Lower lobe of right lung (tissue), 2 donors: ENCODE measurements around the gene CACNA1E. TPM values are rescaled to one million over a fixed set of nuclear protein-coding genes. Genes with fewer than 3 reads are reported as not detected.

Experiments used
- ATAC-seq, 2 donors: fragments of 200-7000 bp; cut with Tn5 transposase; one replicate each; pipeline ENCODE4 v1.9.1; 2020 to 2022; ENCODE audit warnings: mild to moderate bottlenecking in 2 of 2, moderate library complexity in 2 of 2
- DNase-seq: peaks from one replicate; pipeline ENCODE4 v3.0.0-alpha.2; 2020
- H3K27ac ChIP-seq: fragments of 200-600 bp; one replicate; pipeline ENCODE4 v1.8.0; 2022
- H3K27me3 ChIP-seq: fragments of 200-600 bp; one replicate; pipeline ENCODE4 v1.8.0; 2022; ENCODE audit warnings: low read depth
- H3K36me3 ChIP-seq: fragments of 200-600 bp; one replicate; pipeline ENCODE4 v1.8.0; 2022; ENCODE audit warnings: mild to moderate bottlenecking
- H3K4me1 ChIP-seq: fragments of 200-600 bp; one replicate; pipeline ENCODE4 v1.8.0; 2022
- H3K4me3 ChIP-seq: fragments of 200-600 bp; one replicate; pipeline ENCODE4 v1.8.0; 2022; ENCODE audit warnings: mild to moderate bottlenecking
- H3K9me3 ChIP-seq: fragments of 200-600 bp; one replicate; pipeline ENCODE4 v1.8.0; 2022
- CTCF ChIP-seq: fragments of 200-600 bp; IDR thresholded peaks from one replicate; pipeline ENCODE4 v1.8.0; 2022; ENCODE audit warnings: antibody characterized with exemption, mild to moderate bottlenecking
- intact Hi-C: fragments of 100-400 bp; cut with DNase I; formaldehyde crosslinking; loops from one replicate; pipeline ENCODE4 v1.11.0; 2022
- long read RNA-seq: library from polyadenylated mRNA; unstranded; transcript quantifications from one replicate; pipeline ENCODE4 v2.0.0, GENCODE V29; 2021
- total RNA-seq: library from RNA; stranded (reverse); fragmentation: NEBNext Ultra II Directional; extraction: Animal tissue kit (Norgen Biotek cat#: 25700); gene quantifications from one replicate; pipeline ENCODE4 v1.2.1, GENCODE V29; 2021
- donor health status: DM: no; HTN: yes; CAD: no; lungs with severe emphysema.

Gene CACNA1E
- total RNA-seq, result 0.27 TPM
- long read RNA-seq, result 0 reads

- no peak for TF ChIP-seq CTCF
- Histone ChIP-seq H3K4me3 (peak within 1 kb of the TSS; percentile 35), H3K27me3 (peaks cover 67% of the 10 kb centered on the region), H3K9me3 (no peaks in the 10 kb centered on the region), H3K36me3 (no peaks in the 10 kb centered on the region), H3K4me1 (no peaks in the 10 kb centered on the region), H3K27ac (no peak within 1 kb of the TSS)
- ATAC-seq (no peak), DNase-seq (no peak)
- intact Hi-C loops, result no loop called here
These were observed at the start of gene CACNA1E for GRCh38 chr1:181483285-181484195. Gene CACNA1E (plus strand): TSS chr1:181483517. CDS start chr1:181483745, 228 bp downstream.

- TF ChIP-seq CTCF, result no peak
- Histone ChIP-seq H3K4me1 (no peaks in the 10 kb centered on the region), H3K27ac (no peak overlapping the region), H3K9me3 (no peaks in the 10 kb centered on the region), H3K36me3 (no peaks in the 10 kb centered on the region), H3K27me3 (peaks cover 19% of the 10 kb centered on the region), H3K4me3 (no peak overlapping the region)
- intact Hi-C loops, result no loop called here
- ATAC-seq (no peak), DNase-seq (no peak)
These were observed 49.4 kb upstream of the CACNA1E start for GRCh38 chr1:181433931-181434330.

- Histone ChIP-seq H3K27ac (no peak overlapping the region), H3K36me3 (no peaks in the 10 kb centered on the region), H3K9me3 (no peaks in the 10 kb centered on the region), H3K4me3 (no peak overlapping the region), H3K27me3 (peaks cover 13% of the 10 kb centered on the region), H3K4me1 (no peaks in the 10 kb centered on the region)
- intact Hi-C loops, result no loop called here
- ATAC-seq, result no peak
- DNase-seq, result no peak
- TF ChIP-seq CTCF, result no peak
These were observed 45.3 kb upstream of the CACNA1E start for GRCh38 chr1:181438013-181438412.

GRCh38 chr1:181440510-181440909 lies 42.8 kb upstream of the CACNA1E start:
- ATAC-seq, result no peak
- intact Hi-C loops, result no loop called here

GRCh38 chr1:181442181-181442525 lies 41.2 kb upstream of the CACNA1E start:
- H3K27me3 ChIP-seq, result no peaks in the 10 kb centered on the region
- H3K4me3 ChIP-seq, result no peak overlapping the region
- intact Hi-C loops, result no loop called here
- H3K36me3 ChIP-seq, result no peaks in the 10 kb centered on the region
- ATAC-seq, result no peak
- no peaks in the 10 kb centered on the region for H3K9me3 ChIP-seq
- no peak for DNase-seq
- TF ChIP-seq CTCF, result no peak
- H3K4me1 ChIP-seq, result no peaks in the 10 kb centered on the region
- H3K27ac ChIP-seq, result no peak overlapping the region

More at GRCh38 chr1:181440510-181440909, 42.8 kb upstream of the CACNA1E start:
- Histone ChIP-seq H3K36me3 (no peaks in the 10 kb centered on the region), H3K4me1 (no peaks in the 10 kb centered on the region), H3K27ac (no peak overlapping the region), H3K27me3 (no peaks in the 10 kb centered on the region), H3K9me3 (no peaks in the 10 kb centered on the region), H3K4me3 (no peak overlapping the region)
- DNase-seq, result no peak
- no peak for TF ChIP-seq CTCF
